ENCODE measurements around the gene ZNF423. TPM values are rescaled to one million over a fixed set of nuclear protein-coding genes. Genes with fewer than 3 reads are reported as not detected.
A peak's percentile ranks its signal among the peaks of the same experiment; 100 is the strongest.

Gene ZNF423
- total RNA-seq, 1 donor from 2014 or later = 7.1 TPM

- no peak for DNase-seq
Observed at GRCh38 chr16:49848530-49848929, 7.4 kb downstream of the ZNF423 start.

GRCh38 chr16:49846800-49847199 is 9.1 kb downstream of the ZNF423 start:
- no peak for DNase-seq

GRCh38 chr16:49844359-49844758 is 11.6 kb downstream of the ZNF423 start:
- no peak for DNase-seq

GRCh38 chr16:49843758-49844157 is 12.2 kb downstream of the ZNF423 start:
- DNase-seq = peak; percentile 34

- no peak for DNase-seq
Observed at GRCh38 chr16:49842972-49843371, 12.9 kb downstream of the ZNF423 start.

- DNase-seq = no peak
Observed at GRCh38 chr16:49839017-49839825, 16.7 kb downstream of the ZNF423 start.

GRCh38 chr16:49838441-49839016 is 17.4 kb downstream of the ZNF423 start:
- no peak for DNase-seq

- DNase-seq = peak; percentile 28
Observed at GRCh38 chr16:49837688-49838410, 18.1 kb downstream of the ZNF423 start.

GRCh38 chr16:49836668-49837067 is 19.2 kb downstream of the ZNF423 start:
- no peak for DNase-seq

- no peak for DNase-seq
Observed at GRCh38 chr16:49836218-49836617, 19.7 kb downstream of the ZNF423 start.

GRCh38 chr16:49835161-49835777 is 20.6 kb downstream of the ZNF423 start:
- DNase-seq = no peak

- DNase-seq = no peak
Observed at GRCh38 chr16:49834531-49835151, 21.3 kb downstream of the ZNF423 start.

GRCh38 chr16:49833796-49834530 is 21.9 kb downstream of the ZNF423 start:
- DNase-seq = no peak

- DNase-seq = peak; percentile 87
Observed at GRCh38 chr16:49833085-49833484, 22.8 kb downstream of the ZNF423 start.

GRCh38 chr16:49832177-49832576 is 23.7 kb downstream of the ZNF423 start:
- no peak for DNase-seq

GRCh38 chr16:49830873-49831272 is 25.0 kb downstream of the ZNF423 start:
- no peak for DNase-seq

- no peak for DNase-seq
Observed at GRCh38 chr16:49828533-49829267, 27.2 kb downstream of the ZNF423 start.

GRCh38 chr16:49827805-49828438 is 28.0 kb downstream of the ZNF423 start:
- peak; percentile 65 for DNase-seq

GRCh38 chr16:49826515-49826914 is 29.4 kb downstream of the ZNF423 start:
- DNase-seq = peak; percentile 75

- peak; percentile 76 for DNase-seq
Observed at GRCh38 chr16:49825041-49825440, 30.9 kb downstream of the ZNF423 start.

- DNase-seq = peak; percentile 58
Observed at GRCh38 chr16:49824593-49824992, 31.3 kb downstream of the ZNF423 start.
